Neuronal stem cell (in vitro differentiated cells): ENCODE results near the gene CYP2E1.

ENCODE experiments used
- DNase-seq: peaks from one replicate; pipeline ENCODE4 v3.0.0-alpha.2; 2013; ENCODE audit warnings: low spot score
- H2AFZ ChIP-seq: one replicate; pipeline ENCODE4 v1.6.1; 2013; ENCODE audit warnings: mild to moderate bottlenecking, low read length, inconsistent platforms
- H2AK5ac ChIP-seq: 2 replicates; pipeline ENCODE4 v1.6.1; 2013; ENCODE audit warnings: low read depth, mild to moderate bottlenecking, inconsistent platforms, low read length, moderate library complexity, mixed read lengths
- H2BK120ac ChIP-seq: 2 replicates; pipeline ENCODE4 v1.6.1; 2013; ENCODE audit warnings: low read depth, mild to moderate bottlenecking, inconsistent platforms, low read length, moderate library complexity, mixed read lengths
- H2BK12ac ChIP-seq: one replicate; pipeline ENCODE4 v1.6.1; 2013; ENCODE audit warnings: low read length, inconsistent platforms
- H2BK15ac ChIP-seq: 2 replicates; pipeline ENCODE4 v1.6.1; 2013; ENCODE audit warnings: mild to moderate bottlenecking, low read length, inconsistent platforms, mixed read lengths
- H2BK5ac ChIP-seq: one replicate; pipeline ENCODE4 v1.6.1; 2013; ENCODE audit warnings: inconsistent platforms, mild to moderate bottlenecking, low read length, moderate library complexity
- H3K14ac ChIP-seq: one replicate; pipeline ENCODE4 v1.6.1; 2013; ENCODE audit warnings: low read length, inconsistent platforms
- H3K18ac ChIP-seq: 2 replicates; pipeline ENCODE4 v1.6.1; 2013; ENCODE audit warnings: low read length, inconsistent platforms
- H3K23ac ChIP-seq: 2 replicates; pipeline ENCODE4 v1.6.1; 2013; ENCODE audit warnings: low read depth, mild to moderate bottlenecking, mixed read lengths, low read length, inconsistent platforms; ENCODE audit not compliant: poor library complexity
- H3K27ac ChIP-seq: replicated peaks from 3 replicates; pipeline ENCODE4 v1.5.1; 2013; ENCODE audit warnings: low read length, inconsistent platforms
- H3K27me3 ChIP-seq, 3 experiments: 2 replicates each; pipeline ENCODE4 v1.6.1; 2013; ENCODE audit warnings: low read length in 3 of 3, mild to moderate bottlenecking in 2 of 3, inconsistent platforms in 1 of 3, low read depth in 1 of 3, mixed read lengths in 1 of 3, moderate library complexity in 1 of 3; ENCODE audit not compliant: control insufficient read depth in 3 of 3, insufficient read depth in 3 of 3
- H3K36me3 ChIP-seq, 2 donors: replicated peaks in 1 of 2; 2 replicates each; pipeline ENCODE4 v1.6.1; 2013; ENCODE audit warnings: low read length in 2 of 2; ENCODE audit not compliant: control insufficient read depth in 2 of 2, insufficient read depth in 2 of 2
- H3K4ac ChIP-seq: 2 replicates; pipeline ENCODE4 v1.6.1; 2013; ENCODE audit warnings: inconsistent platforms, mild to moderate bottlenecking, low read length, moderate library complexity
- H3K4me1 ChIP-seq, 2 donors: 1 replicate in 1 of 2; 2 replicates in 1 of 2; pipeline ENCODE4 v1.6.1; 2013; ENCODE audit warnings: low read length in 2 of 2, low read depth in 1 of 2; ENCODE audit not compliant: control insufficient read depth in 2 of 2, insufficient read depth in 1 of 2
- H3K4me2 ChIP-seq: one replicate; pipeline ENCODE4 v1.6.1; 2013; ENCODE audit warnings: mild to moderate bottlenecking, low read length, inconsistent platforms; ENCODE audit not compliant: insufficient read depth, poor library complexity, severe bottlenecking
- H3K4me3 ChIP-seq, 2 donors: 2 replicates each; pipeline ENCODE4 v1.5.1; 2013; ENCODE audit warnings: low read length in 2 of 2, mild to moderate bottlenecking in 2 of 2, inconsistent platforms in 1 of 2, moderate library complexity in 1 of 2
- H3K79me1 ChIP-seq: one replicate; pipeline ENCODE4 v1.6.1; 2013; ENCODE audit warnings: low read depth, mild to moderate bottlenecking, inconsistent platforms, low read length, moderate library complexity
- H3K9ac ChIP-seq: one replicate; pipeline ENCODE4 v1.6.1; 2013; ENCODE audit warnings: mild to moderate bottlenecking, low read depth, low read length, inconsistent platforms; ENCODE audit not compliant: poor library complexity
- H3K9me3 ChIP-seq, 2 donors: replicated peaks in 1 of 2; 2 replicates each; pipeline versions ENCODE3 to v1.6.1; 2013; ENCODE audit warnings: low read length in 2 of 2, mild to moderate bottlenecking in 2 of 2, inconsistent platforms in 1 of 2, low read depth in 1 of 2, mixed read lengths in 1 of 2, moderate library complexity in 1 of 2; ENCODE audit not compliant: control insufficient read depth in 2 of 2, insufficient read depth in 1 of 2
- H4K8ac ChIP-seq: one replicate; pipeline ENCODE4 v1.6.1; 2013; ENCODE audit warnings: low read depth, mild to moderate bottlenecking, inconsistent platforms, low read length, moderate library complexity
- H4K91ac ChIP-seq: one replicate; pipeline ENCODE4 v1.6.1; 2013; ENCODE audit warnings: low read length, low read depth, mild to moderate bottlenecking, inconsistent platforms; ENCODE audit not compliant: poor library complexity
- WGBS, 2 donors: extraction: QIAGEN DNeasy Blood & Tissue Kit; methylation state at CpG; one replicate each; pipeline ENCODE4 v1.1.7; 2013; ENCODE audit warnings: missing lambda C conversion rate in 2 of 2, mixed read lengths in 1 of 2; ENCODE audit not compliant: insufficient read length in 2 of 2, insufficient replicate concordance in 1 of 2; ENCODE audit errors: extremely low coverage in 2 of 2; 5-methylcytosine and 5-hydroxymethylcytosine counted together

CYP2E1 gene

DNA sequence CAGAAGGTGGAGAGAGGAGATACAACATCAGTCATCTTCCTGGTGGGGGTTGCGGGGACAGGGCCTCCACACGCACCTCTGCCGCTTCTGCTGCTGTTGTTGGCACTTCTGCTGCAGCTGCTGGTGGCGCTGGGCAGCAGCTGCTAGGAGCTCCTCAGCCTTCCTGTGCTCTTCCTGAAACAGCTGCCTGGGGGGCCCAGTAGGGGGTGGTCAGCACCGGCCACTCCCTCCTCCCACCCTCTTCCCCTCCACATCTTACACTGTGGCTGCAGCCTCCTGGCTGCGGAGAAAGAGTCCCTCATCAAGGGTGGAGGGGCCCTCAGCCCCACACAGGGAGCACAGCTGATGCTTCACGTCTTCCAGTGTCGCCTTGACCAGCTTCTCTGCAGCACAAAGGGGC is 28.4 kb downstream of the CYP2E1 start:
- H3K4me3 ChIP-seq: peak overlapping the region in 1 of 2 donors; percentile 43

GRCh38 chr10:133557381-133557780 is 30.2 kb downstream of the CYP2E1 start:
- Histone ChIP-seq H3K14ac (no peak overlapping the region), H3K4me2 (no peak overlapping the region), H2BK120ac (no peak overlapping the region), H2BK12ac (no peak overlapping the region), H3K27me3 (peaks cover 0 to 40% (median 0%) of the 10 kb centered on the region in 3 experiments), H3K9ac (no peak overlapping the region), H3K4me1 (no peaks in the 10 kb centered on the region), H2BK15ac (no peak overlapping the region), H3K18ac (no peak overlapping the region), H3K36me3 (no peaks in the 10 kb centered on the region), H3K79me1 (peaks cover 2% of the 10 kb centered on the region), H2AFZ (no peak overlapping the region), H3K4me3 (no peak overlapping the region), H4K91ac (no peak overlapping the region), H3K23ac (no peak overlapping the region), H3K27ac (no peak overlapping the region), H2AK5ac (no peak overlapping the region), H4K8ac (no peak overlapping the region), H3K4ac (no peak overlapping the region), H2BK5ac (no peak overlapping the region), H3K9me3 (peaks cover 0 to 56% of the 10 kb centered on the region in 2 donors)
- no CpG with 5 or more reads among the region's 3 CpGs for WGBS, 2 donors
- DNase-seq: no peak

More for the DNA sequence above, 28.4 kb downstream of the CYP2E1 start:
- H3K4ac ChIP-seq: no peak overlapping the region
- H3K9me3 ChIP-seq: peaks cover 0 to 56% of the 10 kb centered on the region in 2 donors
- H3K4me2 ChIP-seq: no peak overlapping the region
- H3K14ac ChIP-seq: no peak overlapping the region
- no peak overlapping the region for H2BK12ac ChIP-seq
- H3K79me1 ChIP-seq: peaks cover 2% of the 10 kb centered on the region
- H2BK15ac ChIP-seq: no peak overlapping the region
- no peaks in the 10 kb centered on the region for H3K36me3 ChIP-seq
- H3K9ac ChIP-seq: no peak overlapping the region
- H3K4me1 ChIP-seq: no peaks in the 10 kb centered on the region
- H2AK5ac ChIP-seq: no peak overlapping the region
- peak overlapping the region; percentile 39 for H3K23ac ChIP-seq
- H3K27me3 ChIP-seq: peaks cover 0 to 29% (median 0%) of the 10 kb centered on the region in 3 experiments
- H2AFZ ChIP-seq: no peak overlapping the region
- H2BK120ac ChIP-seq: no peak overlapping the region
- WGBS, 2 donors: no CpG with 5 or more reads among the region's 8 CpGs
- DNase-seq: no peak
- no peak overlapping the region for H4K8ac ChIP-seq
- no peak overlapping the region for H3K27ac ChIP-seq
- no peak overlapping the region for H3K18ac ChIP-seq
- no peak overlapping the region for H2BK5ac ChIP-seq
- H4K91ac ChIP-seq: no peak overlapping the region

DNA sequence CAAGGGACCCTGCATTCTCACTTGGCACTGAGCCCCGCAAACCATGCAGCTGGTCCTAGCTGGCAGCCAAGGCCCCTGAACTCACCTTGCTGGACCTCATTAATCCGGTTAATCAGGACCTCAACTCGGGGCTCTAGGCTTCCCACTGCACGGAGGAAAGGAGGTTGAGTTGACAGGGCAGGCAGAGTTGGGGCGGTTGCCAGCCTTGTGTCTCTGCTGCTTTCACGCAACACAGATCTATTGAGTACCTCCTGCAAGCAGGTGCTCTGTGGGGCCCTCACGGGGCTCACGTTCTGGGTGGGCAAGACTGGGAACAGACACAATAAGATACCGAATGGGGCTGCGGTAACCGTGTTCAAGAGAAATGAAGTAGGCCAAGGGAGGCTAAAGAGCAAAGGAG is 32.1 kb downstream of the CYP2E1 start:
- Histone ChIP-seq H3K4me1 (no peaks in the 10 kb centered on the region), H3K9me3 (peaks cover 0 to 54% of the 10 kb centered on the region in 2 donors), H3K18ac (no peak overlapping the region), H3K9ac (no peak overlapping the region), H3K36me3 (no peaks in the 10 kb centered on the region), H2BK120ac (no peak overlapping the region), H3K79me1 (peaks cover 2% of the 10 kb centered on the region), H4K91ac (no peak overlapping the region), H2AFZ (no peak overlapping the region), H3K4me2 (no peak overlapping the region), H3K14ac (no peak overlapping the region), H3K4ac (no peak overlapping the region), H2BK12ac (no peak overlapping the region), H2AK5ac (no peak overlapping the region), H3K23ac (no peak overlapping the region), H2BK15ac (no peak overlapping the region), H3K27me3 (peaks cover 0 to 35% (median 0%) of the 10 kb centered on the region in 3 experiments), H3K27ac (no peak overlapping the region), H4K8ac (no peak overlapping the region), H3K4me3 (peak overlapping the region in 1 of 2 donors; percentile 58), H2BK5ac (no peak overlapping the region)
- no peak for DNase-seq
- WGBS, 2 donors: no CpG with 5 or more reads among the region's 11 CpGs

DNA sequence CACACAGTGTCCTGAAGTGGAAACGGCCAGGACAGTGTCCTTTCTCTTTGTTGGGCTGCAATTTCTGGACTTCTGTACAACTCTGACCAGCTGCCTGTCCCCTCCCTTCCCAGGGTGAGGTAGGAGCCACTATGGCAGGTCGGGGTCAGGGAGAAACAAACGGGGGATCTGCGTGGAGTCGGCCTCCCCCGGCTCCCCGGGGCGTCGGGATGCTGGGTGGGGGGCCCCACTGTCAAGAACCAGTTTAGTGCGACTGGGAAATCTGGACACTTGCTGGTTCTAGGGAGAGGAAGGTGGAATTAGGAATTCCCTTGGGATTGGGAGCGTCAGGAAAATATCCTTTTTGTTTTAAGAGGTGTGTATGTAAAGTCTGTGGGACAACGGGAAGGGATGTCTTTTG is 37.7 kb downstream of the CYP2E1 start:
- H2AK5ac ChIP-seq: no peak overlapping the region
- no peak overlapping the region for H4K8ac ChIP-seq
- no peak overlapping the region for H3K27ac ChIP-seq
- H3K14ac ChIP-seq: no peak overlapping the region
- DNase-seq: no peak
- no peak overlapping the region for H3K9ac ChIP-seq
- no peak overlapping the region for H3K4me3 ChIP-seq
- H2BK12ac ChIP-seq: no peak overlapping the region
- H3K18ac ChIP-seq: no peak overlapping the region
- H3K4me1 ChIP-seq: no peaks in the 10 kb centered on the region
- H3K9me3 ChIP-seq: peaks cover 0 to 36% of the 10 kb centered on the region in 2 donors
- peaks cover 2% of the 10 kb centered on the region for H3K79me1 ChIP-seq
- no peak overlapping the region for H3K4me2 ChIP-seq
- H3K23ac ChIP-seq: no peak overlapping the region
- no peak overlapping the region for H2AFZ ChIP-seq
- no peak overlapping the region for H2BK120ac ChIP-seq
- H4K91ac ChIP-seq: no peak overlapping the region
- WGBS, 2 donors: no CpG with 5 or more reads among the region's 12 CpGs
- no peak overlapping the region for H2BK15ac ChIP-seq
- H3K36me3 ChIP-seq: no peaks in the 10 kb centered on the region
- peaks cover 0 to 15% (median 0%) of the 10 kb centered on the region in 3 experiments for H3K27me3 ChIP-seq
- H2BK5ac ChIP-seq: no peak overlapping the region
- H3K4ac ChIP-seq: no peak overlapping the region
